Kidney (tissue), 14 donors: ENCODE measurements around the gene GBE1. TPM values are rescaled to one million over a fixed set of nuclear protein-coding genes. Genes with fewer than 3 reads are reported as not detected.

Experiments
- DNase-seq, 5 donors: peaks; one replicate each; pipeline ENCODE4 v3.0.0-alpha.2; 2013 to 2020
- FAIRE-seq: peaks from 2 replicates; lab custom pipeline; 2012; peaks lifted over from hg19 to GRCh38; lab: Jason Lieb, UNC
- H3K27ac ChIP-seq, 2 donors: one replicate each; pipeline ENCODE4 v1.7.0; 2013; ENCODE audit warnings: low read depth in 2 of 2, low read length in 2 of 2, inconsistent platforms in 1 of 2
- H3K27me3 ChIP-seq: one replicate; pipeline ENCODE4 v1.7.1; 2013; ENCODE audit warnings: low read length, inconsistent platforms; ENCODE audit not compliant: control insufficient read depth, insufficient read depth
- H3K36me3 ChIP-seq, 3 donors: one replicate each; pipeline versions ENCODE4 v1.7.0 to v1.7.1; 2013; ENCODE audit warnings: low read length in 3 of 3, control low read depth in 1 of 3, inconsistent platforms in 1 of 3; ENCODE audit not compliant: insufficient read depth in 3 of 3, control insufficient read depth in 2 of 3
- H3K4me1 ChIP-seq, 3 donors: one replicate each; pipeline versions ENCODE4 v1.7.0 to v1.7.1; 2013; ENCODE audit warnings: low read length in 3 of 3, inconsistent platforms in 1 of 3, low read depth in 1 of 3; ENCODE audit not compliant: control insufficient read depth in 2 of 3, insufficient read depth in 2 of 3
- H3K4me3 ChIP-seq, 3 donors: one replicate each; pipeline versions ENCODE4 v1.7.0 to v1.8.1; 2013; ENCODE audit warnings: low read length in 3 of 3, control low read depth in 1 of 3, inconsistent platforms in 1 of 3
- H3K9ac ChIP-seq, 3 donors: one replicate each; pipeline versions ENCODE4 v1.7.0 to v1.7.1; 2013; ENCODE audit warnings: low read length in 3 of 3, control low read depth in 1 of 3, inconsistent platforms in 1 of 3
- H3K9me3 ChIP-seq, 3 donors: one replicate each; pipeline versions ENCODE4 v1.7.0 to v1.7.1; 2013; ENCODE audit warnings: low read length in 3 of 3, control low read depth in 1 of 3, inconsistent platforms in 1 of 3; ENCODE audit not compliant: control insufficient read depth in 2 of 3, insufficient read depth in 1 of 3
- intact Hi-C: fragments of 100-400 bp; cut with DNase I; formaldehyde crosslinking; loops from one replicate; pipeline ENCODE4 v1.11.1; 2022
- polyA plus RNA-seq: library from polyadenylated mRNA; stranded (reverse); fragments of 350-450 nt; fragmentation: Illumina TruSeq; extraction: RNeasy Lipid Tissue Mini Kit (QIAGEN cat#74804); gene quantifications from one replicate; pipeline ENCODE4 v1.2.3, GENCODE V29; 2014; ENCODE audit warnings: low read depth, low replicate concordance; ENCODE audit not compliant: insufficient read depth
- total RNA-seq: library from RNA; stranded (reverse); fragmentation: NEBNext Ultra II Directional; extraction: Animal tissue kit (Norgen Biotek cat#: 25700); gene quantifications from one replicate; pipeline ENCODE4 v1.2.1, GENCODE V29; 2021
- TF ChIP-seq, protein P1 (sequence below): IDR thresholded peaks from 3 replicates; pipeline ENCODE4 v1.5.1; 2012; ENCODE audit warnings: mild to moderate bottlenecking, moderate library complexity, borderline replicate concordance; ENCODE audit not compliant: insufficient read depth; ENCODE audit errors: extremely low read depth
- donor health status: control.
- donor health status: control.
- donor health status: control.
- donor health status: control.
- donor health status: control.
- donor health status: DM: yes; HTN: yes; CAD: no.
- donor health status: Normal renal cell carcinoma (clear cell type).

The GBE1 gene
- total and polyA plus RNA-seq, 2 donors from 2014 or later, result 29.3 to 36.2 TPM

DNA sequence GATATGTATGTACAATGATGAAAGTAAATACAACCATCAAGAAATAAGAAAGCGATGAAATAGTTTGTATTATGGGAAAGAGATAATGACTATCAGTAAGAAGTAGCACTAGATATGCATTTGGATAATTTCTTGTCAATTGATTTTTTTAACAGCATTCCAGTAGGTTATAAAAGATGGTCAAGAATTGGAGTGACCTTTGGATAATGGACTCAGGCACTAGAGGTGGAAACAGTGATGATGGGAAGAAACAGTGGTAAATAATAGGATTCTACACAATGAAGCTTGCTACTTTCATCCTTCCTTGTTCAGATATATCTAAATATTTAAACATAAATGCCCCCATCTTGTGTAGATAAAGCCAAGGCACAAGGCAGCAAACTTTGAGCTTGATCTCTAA is 101.4 kb downstream of the GBE1 start:
- Histone ChIP-seq H3K4me1 (no peaks in the 10 kb centered on the region), H3K4me3 (no peak overlapping the region), H3K36me3 (no peaks in the 10 kb centered on the region), H3K27me3 (no peaks in the 10 kb centered on the region), H3K9me3 (no peaks in the 10 kb centered on the region), H3K9ac (no peak overlapping the region), H3K27ac (no peak overlapping the region)
- no peak for FAIRE-seq
- TF ChIP-seq, protein P1, sequence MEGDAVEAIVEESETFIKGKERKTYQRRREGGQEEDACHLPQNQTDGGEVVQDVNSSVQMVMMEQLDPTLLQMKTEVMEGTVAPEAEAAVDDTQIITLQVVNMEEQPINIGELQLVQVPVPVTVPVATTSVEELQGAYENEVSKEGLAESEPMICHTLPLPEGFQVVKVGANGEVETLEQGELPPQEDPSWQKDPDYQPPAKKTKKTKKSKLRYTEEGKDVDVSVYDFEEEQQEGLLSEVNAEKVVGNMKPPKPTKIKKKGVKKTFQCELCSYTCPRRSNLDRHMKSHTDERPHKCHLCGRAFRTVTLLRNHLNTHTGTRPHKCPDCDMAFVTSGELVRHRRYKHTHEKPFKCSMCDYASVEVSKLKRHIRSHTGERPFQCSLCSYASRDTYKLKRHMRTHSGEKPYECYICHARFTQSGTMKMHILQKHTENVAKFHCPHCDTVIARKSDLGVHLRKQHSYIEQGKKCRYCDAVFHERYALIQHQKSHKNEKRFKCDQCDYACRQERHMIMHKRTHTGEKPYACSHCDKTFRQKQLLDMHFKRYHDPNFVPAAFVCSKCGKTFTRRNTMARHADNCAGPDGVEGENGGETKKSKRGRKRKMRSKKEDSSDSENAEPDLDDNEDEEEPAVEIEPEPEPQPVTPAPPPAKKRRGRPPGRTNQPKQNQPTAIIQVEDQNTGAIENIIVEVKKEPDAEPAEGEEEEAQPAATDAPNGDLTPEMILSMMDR, result no peak
- no peak for DNase-seq
- intact Hi-C loops, result no loop called here

DNA sequence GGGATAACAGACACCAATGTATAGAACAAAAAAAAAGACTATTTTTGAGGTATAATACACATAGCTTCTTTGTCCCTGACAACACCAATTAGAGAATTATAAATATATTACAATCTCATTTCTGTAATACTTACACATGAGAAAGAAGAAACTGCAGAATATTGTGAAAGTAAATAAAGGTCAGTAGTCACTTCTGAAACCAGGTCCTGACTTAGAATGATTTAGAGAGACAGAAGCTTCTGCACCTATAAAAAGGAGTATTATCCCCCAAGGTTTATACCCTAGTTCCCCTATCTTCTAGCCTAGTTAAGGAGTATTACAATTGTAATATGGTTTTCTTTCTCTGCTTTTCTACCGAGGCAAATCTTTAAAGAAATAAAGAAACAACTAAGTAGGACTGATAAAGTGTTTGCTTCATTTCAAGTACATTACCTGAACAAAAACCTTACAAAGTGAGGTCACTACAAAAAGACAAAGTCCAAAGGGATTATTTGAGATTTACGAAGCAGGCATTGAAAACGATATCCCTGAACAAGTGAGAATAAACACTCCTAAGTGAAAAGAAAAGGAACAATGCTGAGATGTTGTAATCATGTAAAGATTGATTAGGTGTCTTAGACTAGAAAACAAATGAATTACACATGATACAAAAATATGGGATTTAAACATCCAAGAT is 103.0 kb downstream of the GBE1 start:
- Histone ChIP-seq H3K9me3 (no peaks in the 10 kb centered on the region), H3K36me3 (no peaks in the 10 kb centered on the region), H3K27ac (no peak overlapping the region), H3K9ac (no peak overlapping the region), H3K27me3 (no peaks in the 10 kb centered on the region), H3K4me3 (no peak overlapping the region), H3K4me1 (no peaks in the 10 kb centered on the region)
- intact Hi-C loops, result no loop called here
- DNase-seq (peak in 1 of 5 donors; percentile 1), FAIRE-seq (no peak)
- TF ChIP-seq, protein P1, result no peak

DNA sequence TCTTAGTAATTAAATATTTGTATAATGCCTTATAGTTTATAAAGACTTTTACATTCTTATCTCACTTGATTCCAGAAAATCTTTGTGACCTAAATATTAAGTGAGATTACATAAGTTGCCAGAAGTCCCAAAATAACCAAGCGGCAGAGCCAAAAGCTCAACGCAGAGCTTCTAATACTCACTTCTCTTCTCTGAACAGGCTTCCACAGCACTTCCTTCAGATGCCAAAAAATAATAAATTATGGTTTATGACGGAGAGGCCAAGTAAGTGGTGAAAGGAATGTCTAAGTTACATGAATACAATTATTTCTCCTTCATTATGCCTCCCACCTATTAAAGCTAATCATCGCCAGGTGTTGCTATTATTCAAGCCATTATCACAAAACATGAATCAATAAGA is 110.3 kb downstream of the GBE1 start:
- Histone ChIP-seq H3K27ac (no peak overlapping the region), H3K27me3 (no peaks in the 10 kb centered on the region), H3K9ac (no peak overlapping the region), H3K36me3 (no peaks in the 10 kb centered on the region), H3K4me3 (no peak overlapping the region), H3K4me1 (no peaks in the 10 kb centered on the region), H3K9me3 (no peaks in the 10 kb centered on the region)
- FAIRE-seq, result no peak
- no peak for DNase-seq
- intact Hi-C loops, result no loop called here
- TF ChIP-seq, protein P1, result no peak

DNA sequence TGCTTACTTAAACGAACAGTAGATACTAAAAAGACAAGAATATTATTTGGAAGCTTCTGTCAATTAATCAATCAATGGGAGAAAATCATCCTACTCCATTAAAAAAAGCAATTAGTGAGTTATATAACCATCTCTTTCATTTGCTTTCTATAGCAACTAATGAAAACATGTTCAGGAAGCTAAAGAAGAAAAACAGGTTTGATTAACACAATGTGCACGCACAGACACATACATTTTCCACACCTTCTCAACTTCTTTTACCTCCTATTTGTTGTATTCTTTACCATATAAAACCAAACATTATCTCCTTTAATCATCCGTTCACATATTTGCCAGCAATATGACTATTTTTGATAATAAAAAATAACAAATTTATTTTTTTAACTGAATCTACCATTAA is 111.3 kb downstream of the GBE1 start:
- FAIRE-seq (peak; percentile 50), DNase-seq (no peak)
- TF ChIP-seq, protein P1, result no peak
- no peak overlapping the region for H3K9ac ChIP-seq
- H3K27me3 ChIP-seq, result no peaks in the 10 kb centered on the region
- no peaks in the 10 kb centered on the region for H3K4me1 ChIP-seq
- H3K27ac ChIP-seq, result no peak overlapping the region
- no peak overlapping the region for H3K4me3 ChIP-seq
- no peaks in the 10 kb centered on the region for H3K9me3 ChIP-seq
- H3K36me3 ChIP-seq, result no peaks in the 10 kb centered on the region
- intact Hi-C loops, result no loop called here
